Natural killer cell (primary cell): ENCODE measurements around the gene FUT3. TPM values are rescaled to one million over a fixed set of nuclear protein-coding genes. Genes with fewer than 3 reads are reported as not detected.

Experiments
- ATAC-seq, 3 donors: fragments of 150-1000 bp in 2 of 3; fragments of 200-7000 bp in 1 of 3; cut with Tn5 transposase; 1 replicate in 1 of 3; 2 replicates in 2 of 3; pipeline ENCODE4 v1.10.0; 2021; ENCODE audit warnings: mild to moderate bottlenecking in 2 of 3, moderate library complexity in 2 of 3
- DNase-seq, 2 donors: peaks; one replicate each; pipeline versions ENCODE4 v3.0.0 to v3.0.0-alpha.2; 2013 to 2021; ENCODE audit warnings: mixed read lengths in 1 of 2
- H3K27ac ChIP-seq: one replicate; pipeline ENCODE4 v1.5.1; 2013; ENCODE audit warnings: mild to moderate bottlenecking, low read length
- H3K27me3 ChIP-seq: one replicate; pipeline ENCODE4 v1.6.1; 2013; ENCODE audit warnings: low read length; ENCODE audit not compliant: control insufficient read depth, insufficient read depth
- H3K36me3 ChIP-seq: one replicate; pipeline ENCODE4 v1.6.1; 2013; ENCODE audit warnings: low read length; ENCODE audit not compliant: control insufficient read depth, insufficient read depth
- H3K4me1 ChIP-seq: one replicate; pipeline ENCODE4 v1.6.1; 2013; ENCODE audit warnings: low read length; ENCODE audit not compliant: control insufficient read depth, insufficient read depth
- H3K4me3 ChIP-seq: one replicate; pipeline ENCODE4 v1.5.1; 2013; ENCODE audit warnings: low read length
- H3K9me3 ChIP-seq: one replicate; pipeline ENCODE4 v1.6.1; 2013; ENCODE audit warnings: low read length; ENCODE audit not compliant: control insufficient read depth, insufficient read depth
- H3K27ac Mint-ChIP-seq, 2 donors: one replicate each; pipeline ENCODE4 v1.8.0; 2022; ENCODE audit warnings: mild to moderate bottlenecking in 2 of 2, mixed read lengths in 2 of 2, moderate library complexity in 1 of 2
- H3K27me3 Mint-ChIP-seq, 2 donors: one replicate each; pipeline ENCODE4 v1.8.0; 2022; ENCODE audit warnings: low read depth in 2 of 2, mixed read lengths in 2 of 2
- H3K36me3 Mint-ChIP-seq: one replicate; pipeline ENCODE4 v1.8.0; 2022; ENCODE audit warnings: mixed read lengths
- H3K4me1 Mint-ChIP-seq, 2 donors: one replicate each; pipeline ENCODE4 v1.8.0; 2022; ENCODE audit warnings: mixed read lengths in 2 of 2
- H3K4me3 Mint-ChIP-seq: one replicate; pipeline ENCODE4 v1.8.0; 2022; ENCODE audit warnings: mild to moderate bottlenecking, moderate library complexity, mixed read lengths
- H3K9me3 Mint-ChIP-seq, 2 donors: one replicate each; pipeline ENCODE4 v1.8.0; 2022; ENCODE audit warnings: mixed read lengths in 2 of 2
- CTCF ChIP-seq: fragments of 200-600 bp; IDR thresholded peaks from one replicate; pipeline ENCODE4 v1.8.0; 2022; ENCODE audit warnings: antibody characterized with exemption
- WGBS: methylation state at CpG from one replicate; pipeline ENCODE4 v1.1.7; 2013; ENCODE audit warnings: missing lambda C conversion rate; ENCODE audit not compliant: insufficient coverage; 5-methylcytosine and 5-hydroxymethylcytosine counted together
- intact Hi-C: fragments of 100-400 bp; cut with micrococcal nuclease; formaldehyde crosslinking; loops from one replicate; pipeline ENCODE4 v1.14.2; 2022
- total RNA-seq, 4 donors: library from RNA; stranded (reverse); fragments of 120-200 nt in 1 of 4; gene quantifications; one replicate each; pipeline versions ENCODE4 v1.2.3 to v1.2.4, GENCODE V29; 2013 to 2022

FUT3 gene
- total RNA-seq, 3 donors from 2014 or later (not counting 1 experiment from before 2014, with no cell fraction given), result not detected

GRCh38 chr19:5865772-5866171 lies 14.5 kb upstream of the FUT3 start:
- intact Hi-C loops, result no loop called here
- ATAC-seq, result peak; percentile 75 to 88 (median 82)
- peaks cover 24% of the 10 kb centered on the region for H3K4me1 ChIP-seq

DNA sequence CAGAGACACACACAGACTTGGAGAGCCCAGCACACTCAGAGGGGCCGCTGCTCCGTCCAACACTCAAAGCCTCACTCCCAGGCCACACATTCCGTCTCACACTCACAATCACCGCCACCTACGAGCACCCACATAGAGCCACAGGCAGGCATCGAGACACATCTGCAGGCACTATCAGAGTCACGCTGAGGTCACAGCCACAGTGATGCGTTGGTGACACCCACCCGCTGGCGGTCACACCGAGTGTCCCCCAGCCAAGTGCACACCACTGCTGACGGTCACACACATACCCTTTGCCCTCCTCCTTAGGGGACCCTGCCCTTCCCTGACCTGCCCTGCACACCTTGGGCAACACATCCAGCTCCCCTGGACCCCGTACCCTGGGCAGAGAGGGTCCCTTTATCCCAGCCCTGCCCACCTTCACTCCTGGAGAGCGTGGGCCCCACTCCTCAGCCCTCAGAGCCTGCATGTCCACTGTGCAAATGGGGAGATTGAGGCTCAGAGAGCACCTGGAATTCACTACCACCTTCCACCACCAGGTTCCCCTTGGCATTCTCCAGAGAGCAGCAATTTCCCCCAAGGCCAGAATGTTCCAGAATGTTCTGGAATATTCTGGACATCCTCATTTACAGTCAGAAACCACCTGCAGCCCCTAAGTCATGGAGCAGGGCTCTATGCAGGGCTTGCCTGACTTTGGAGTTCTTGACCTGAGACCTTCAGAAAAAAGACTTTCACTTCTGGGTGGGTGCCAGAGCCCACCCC lies 13.7 kb upstream of the FUT3 start:
- no peaks in the 10 kb centered on the region for H3K36me3 ChIP-seq
- H3K4me1 ChIP-seq, result peaks cover 24% of the 10 kb centered on the region
- no peak for TF ChIP-seq CTCF
- no peaks in the 10 kb centered on the region for H3K9me3 ChIP-seq
- Mint-ChIP-seq H3K36me3 (no peaks in the 10 kb centered on the region), H3K9me3 (no peaks in the 10 kb centered on the region), H3K4me1 (peaks cover 19 to 23% of the 10 kb centered on the region in 2 donors), H3K4me3 (peak overlapping the region; percentile 73), H3K27ac (peak overlapping the region; percentile 83 to 87), H3K27me3 (no peaks in the 10 kb centered on the region)
- DNase-seq, result peak in 1 of 2 donors; percentile 36
- peak overlapping the region; percentile 55 for H3K27ac ChIP-seq
- WGBS, result 71% methylated on average over 14 of the region's 14 CpGs
- ATAC-seq, result peak; percentile 38 to 59 (median 46)
- H3K4me3 ChIP-seq, result no peak overlapping the region
- H3K27me3 ChIP-seq, result no peaks in the 10 kb centered on the region
- intact Hi-C loops, result no loop called here

More at GRCh38 chr19:5865772-5866171, 14.5 kb upstream of the FUT3 start:
- H3K27me3 ChIP-seq, result no peaks in the 10 kb centered on the region
- TF ChIP-seq CTCF, result no peak
- H3K27ac ChIP-seq, result peak overlapping the region; percentile 55
- H3K9me3 ChIP-seq, result no peaks in the 10 kb centered on the region
- Mint-ChIP-seq H3K27ac (peak overlapping the region; percentile 83 to 87), H3K36me3 (no peaks in the 10 kb centered on the region), H3K27me3 (no peaks in the 10 kb centered on the region), H3K9me3 (no peaks in the 10 kb centered on the region), H3K4me3 (peak overlapping the region; percentile 71), H3K4me1 (peaks cover 19 to 23% of the 10 kb centered on the region in 2 donors)
- WGBS, result 66% methylated on average over 11 of the region's 11 CpGs
- H3K4me3 ChIP-seq, result no peak overlapping the region
- peak in 1 of 2 donors; percentile 31 for DNase-seq
- H3K36me3 ChIP-seq, result no peaks in the 10 kb centered on the region

DNA sequence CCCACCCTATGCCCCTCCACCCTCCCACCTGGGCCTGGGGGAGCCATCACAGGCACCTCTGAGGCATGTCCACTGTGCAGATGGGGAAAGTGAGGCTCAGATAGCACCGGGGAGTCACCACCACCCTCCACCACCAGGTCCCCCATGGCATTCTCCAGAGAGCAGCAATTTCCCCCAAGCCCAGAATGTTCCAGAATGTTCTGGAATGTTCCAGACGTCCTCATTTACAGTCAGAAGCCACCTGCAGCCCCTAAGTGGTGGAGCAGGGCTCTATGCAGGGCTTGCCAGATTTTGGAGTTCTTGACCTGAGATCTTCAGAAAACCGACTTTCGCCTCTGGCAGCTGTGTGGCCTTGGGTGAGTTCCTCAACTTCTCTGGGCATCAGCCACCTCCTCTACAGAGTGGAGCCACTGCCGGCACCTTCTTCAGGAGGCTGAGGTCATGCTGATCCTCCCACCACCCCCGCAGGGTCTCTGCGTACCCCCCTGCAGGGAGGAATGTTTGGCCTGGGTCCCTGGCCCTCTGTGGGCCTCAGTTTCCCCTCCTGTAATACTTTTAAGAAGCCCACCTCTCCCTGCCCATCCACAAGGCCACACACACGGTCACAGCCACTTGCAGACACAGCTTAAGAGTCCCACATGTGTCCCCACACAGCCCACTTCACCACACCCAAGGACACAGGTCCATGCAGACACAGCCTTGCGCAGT lies 12.9 kb upstream of the FUT3 start:
- 77% methylated on average over 9 of the region's 9 CpGs for WGBS
- intact Hi-C loops, result no loop called here
- Mint-ChIP-seq H3K27me3 (no peaks in the 10 kb centered on the region), H3K27ac (peak overlapping the region; percentile 83 to 87), H3K4me1 (peaks cover 19 to 23% of the 10 kb centered on the region in 2 donors), H3K36me3 (no peaks in the 10 kb centered on the region), H3K4me3 (peak overlapping the region; percentile 73), H3K9me3 (no peaks in the 10 kb centered on the region)
- TF ChIP-seq CTCF, result no peak
- H3K36me3 ChIP-seq, result no peaks in the 10 kb centered on the region
- ATAC-seq (peak in 1 of 3 donors; percentile 34), DNase-seq (no peak)
- H3K9me3 ChIP-seq, result no peaks in the 10 kb centered on the region
- H3K27ac ChIP-seq, result no peak overlapping the region
- no peaks in the 10 kb centered on the region for H3K27me3 ChIP-seq
- no peak overlapping the region for H3K4me3 ChIP-seq
- peaks cover 24% of the 10 kb centered on the region for H3K4me1 ChIP-seq
